HuH-7.5 (cell line): Measurements from ENCODE around the gene AMBRA1.
A peak's percentile ranks its signal among the peaks of the same experiment; 100 is the strongest.
"Not testable (repeated sequence)": the region's sequence is repeated elsewhere in the genome, so short reads cannot be mapped to it uniquely, and the experiment has no call there.

ENCODE experiments used
- DNase-seq: peaks from one replicate; pipeline ENCODE4 v3.0.0; 2011; ENCODE audit warnings: low spot score

AMBRA1 gene

DNA sequence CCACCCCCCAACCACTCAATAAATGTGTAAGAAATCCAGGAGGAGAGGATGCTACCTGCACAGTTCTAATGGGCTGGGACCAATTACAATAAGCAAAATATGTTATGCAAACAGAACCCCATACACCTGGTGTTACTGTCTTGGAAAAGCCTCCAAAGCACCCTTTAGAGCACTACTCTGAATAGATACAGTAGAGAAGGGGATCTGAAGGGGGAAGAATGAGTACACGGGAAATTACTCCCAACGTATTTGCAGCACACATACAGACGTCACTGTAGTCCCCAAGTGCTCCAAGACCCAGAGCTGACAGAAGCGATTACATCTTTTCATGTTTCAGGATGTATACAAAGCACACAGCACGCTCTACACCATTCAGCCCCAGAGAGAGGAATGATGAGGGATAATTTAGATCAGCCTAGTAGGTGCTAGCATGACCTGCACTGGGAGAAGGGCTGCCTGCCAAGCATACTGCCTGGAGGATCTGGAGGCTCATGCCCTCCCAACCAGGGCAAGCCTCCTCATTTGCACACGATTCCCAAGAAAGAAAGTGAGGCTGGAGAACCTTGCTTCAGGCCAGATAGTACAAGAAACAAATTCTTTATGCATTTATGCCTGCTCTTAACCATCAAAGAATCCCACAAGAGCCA, 63.8 kb downstream of the AMBRA1 start:
- DNase-seq = no peak

DNA sequence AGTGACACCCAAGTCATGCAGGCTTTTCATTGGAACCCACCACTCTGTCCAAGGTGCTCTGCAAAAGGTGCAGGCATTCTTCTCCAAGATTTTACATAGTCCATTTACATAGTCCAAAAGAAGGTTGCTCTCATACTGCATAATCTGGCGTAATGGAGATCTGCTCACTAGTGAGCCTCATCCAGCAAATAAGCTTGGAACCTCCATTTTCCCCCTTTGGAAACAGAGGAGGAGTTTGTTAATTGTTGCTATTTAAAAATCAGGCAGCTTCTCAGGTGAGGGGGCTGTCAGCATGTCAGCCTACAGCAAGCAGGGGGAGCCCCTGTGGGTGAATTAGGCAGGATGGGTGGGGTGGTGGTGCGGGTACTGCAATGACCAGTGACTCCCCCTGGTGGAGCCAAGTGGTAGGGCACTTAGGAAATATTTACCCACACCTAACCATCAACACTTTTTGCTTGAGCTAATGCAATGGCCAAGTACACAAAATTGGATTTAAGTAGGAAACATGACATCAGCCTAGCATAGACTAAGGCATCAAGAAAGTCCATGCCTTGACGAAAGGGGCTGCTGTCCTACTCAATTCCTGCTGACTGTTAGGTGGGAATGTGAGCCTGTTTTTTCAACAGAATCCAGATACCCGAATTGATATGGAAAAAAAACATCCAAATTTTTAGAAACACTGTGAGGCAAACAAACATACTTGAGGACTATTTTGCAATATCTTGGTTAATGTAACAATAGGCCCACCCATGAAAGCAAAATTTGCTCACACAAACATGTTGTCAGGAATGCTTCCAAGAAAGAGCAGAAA, 64.5 kb downstream of the AMBRA1 start:
- DNase-seq = peak; percentile 65

DNA sequence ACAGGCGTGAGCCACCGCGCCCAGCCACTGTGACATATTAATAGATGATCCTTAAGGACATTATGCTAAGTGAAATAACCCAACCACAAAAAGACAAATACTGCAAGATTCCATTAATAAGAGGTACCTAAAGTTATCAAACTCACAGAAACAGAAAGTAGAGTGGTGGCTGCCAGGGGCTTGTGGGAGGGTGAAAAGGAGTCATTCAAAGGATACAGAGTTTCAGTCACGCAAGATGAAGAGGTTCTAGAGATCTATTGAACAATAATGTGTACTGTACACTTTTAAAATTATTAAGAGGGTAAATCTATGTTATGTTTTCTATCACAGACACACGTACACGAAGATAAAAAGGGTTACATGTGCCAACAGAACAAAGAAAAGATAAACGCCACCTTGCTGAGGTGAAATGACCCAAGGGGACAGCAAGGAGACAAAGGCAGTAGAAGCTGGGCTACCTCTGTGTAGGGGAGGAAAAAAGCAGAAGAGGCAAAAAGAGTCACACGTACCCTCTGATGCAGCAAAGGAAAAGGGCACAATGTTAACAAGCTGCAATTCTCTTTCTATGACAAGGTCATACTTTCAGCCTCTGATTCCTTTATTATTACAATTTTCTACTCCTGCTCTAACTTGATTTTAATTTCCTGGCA, 65.3 kb downstream of the AMBRA1 start:
- DNase-seq = no peak

DNA sequence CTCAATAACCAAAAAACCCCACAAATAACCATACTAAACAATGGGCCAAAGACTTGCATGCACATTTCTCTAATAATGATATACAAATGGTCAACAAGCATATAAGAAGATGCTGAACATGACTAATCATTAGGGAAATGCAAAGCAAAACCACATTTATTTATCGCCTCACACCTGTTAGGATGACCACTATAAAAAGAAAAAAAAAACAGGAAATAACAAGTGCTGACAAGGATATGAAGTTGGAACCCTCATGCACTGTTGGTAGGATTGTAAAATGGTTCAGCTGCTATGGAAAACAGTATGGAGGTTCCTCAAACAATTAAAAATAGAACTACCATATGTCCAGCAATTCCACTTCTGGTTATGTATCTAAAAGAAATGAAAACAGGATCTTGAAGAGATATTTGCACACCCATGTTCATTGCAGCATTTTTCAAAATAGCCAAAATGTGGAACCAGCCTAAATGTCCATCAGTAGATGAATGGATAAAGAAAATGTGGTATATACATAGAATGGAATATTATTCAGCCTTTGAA, 66.2 kb downstream of the AMBRA1 start:
- DNase-seq = no peak

DNA sequence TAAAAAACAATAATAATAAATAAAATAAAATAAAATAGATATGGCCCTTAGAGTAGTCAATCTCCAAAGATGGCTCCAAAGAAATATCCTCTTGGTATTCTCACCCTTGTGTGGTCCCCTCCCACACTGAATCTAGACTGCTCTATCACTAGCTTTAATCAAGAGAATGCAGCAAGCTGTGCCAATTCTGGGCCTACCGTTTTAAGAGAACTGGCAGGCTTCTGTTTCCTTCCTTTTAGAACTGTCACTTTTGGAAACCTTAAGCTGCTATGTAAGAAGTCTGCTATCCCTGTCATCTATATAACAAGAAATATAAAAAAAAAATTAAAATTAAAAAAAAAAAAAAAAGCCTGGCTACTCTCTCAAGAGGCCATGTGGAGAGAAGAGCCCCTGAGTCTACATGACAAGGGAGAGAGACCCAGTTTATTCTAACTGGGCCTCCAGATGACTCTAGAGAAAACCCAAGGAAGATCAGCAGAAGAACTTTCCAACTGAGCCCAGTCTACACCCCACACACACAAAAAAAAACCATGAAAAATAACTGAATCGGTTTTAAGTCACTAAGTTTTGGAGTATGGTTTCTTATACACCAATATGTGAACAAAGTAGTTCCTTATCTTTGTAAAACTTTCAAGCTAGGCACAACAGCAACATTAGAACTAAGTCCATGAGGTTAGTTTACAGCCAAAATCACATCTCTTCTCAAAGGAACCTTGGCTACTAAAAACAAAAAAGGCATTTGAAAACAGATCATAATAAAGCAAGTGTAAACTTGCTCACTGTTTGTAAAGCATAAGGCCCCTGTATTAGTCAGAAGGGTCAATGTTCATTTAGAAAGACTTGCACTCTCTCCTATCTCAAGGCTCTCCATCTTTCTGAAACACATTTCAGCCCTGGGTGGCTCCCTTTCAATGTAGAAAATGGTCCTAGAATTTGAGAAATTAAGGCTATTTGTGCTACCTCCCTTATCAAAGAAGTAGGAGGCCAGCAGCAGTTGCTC, 67.3 kb downstream of the AMBRA1 start:
- no peak for DNase-seq

DNA sequence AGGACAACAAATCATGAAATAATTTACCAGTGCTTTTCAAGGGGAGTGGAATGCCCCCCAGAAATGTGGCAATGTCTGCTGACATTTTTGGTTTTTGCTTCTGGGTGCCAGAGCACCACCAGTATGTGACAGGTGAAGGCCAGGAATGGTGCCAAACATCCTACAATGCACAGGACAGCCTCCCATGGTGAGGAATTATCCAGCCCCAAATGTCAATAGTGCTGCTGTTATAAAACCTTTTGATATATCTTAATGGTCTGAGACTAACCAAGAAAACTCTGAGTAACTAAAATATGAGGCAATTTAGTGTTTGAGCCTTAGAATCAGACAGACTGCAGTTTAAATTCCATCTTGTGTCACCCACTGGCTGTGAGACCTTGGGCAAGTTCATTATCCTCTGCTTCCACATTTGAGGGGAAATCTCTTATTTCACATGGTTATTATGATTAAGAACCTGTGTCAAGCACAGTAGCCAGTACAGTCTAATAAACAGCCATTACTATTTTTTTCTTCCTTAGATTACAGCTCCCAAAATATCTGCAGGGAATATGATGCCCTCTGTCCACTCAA, 69.5 kb downstream of the AMBRA1 start:
- DNase-seq = no peak

DNA sequence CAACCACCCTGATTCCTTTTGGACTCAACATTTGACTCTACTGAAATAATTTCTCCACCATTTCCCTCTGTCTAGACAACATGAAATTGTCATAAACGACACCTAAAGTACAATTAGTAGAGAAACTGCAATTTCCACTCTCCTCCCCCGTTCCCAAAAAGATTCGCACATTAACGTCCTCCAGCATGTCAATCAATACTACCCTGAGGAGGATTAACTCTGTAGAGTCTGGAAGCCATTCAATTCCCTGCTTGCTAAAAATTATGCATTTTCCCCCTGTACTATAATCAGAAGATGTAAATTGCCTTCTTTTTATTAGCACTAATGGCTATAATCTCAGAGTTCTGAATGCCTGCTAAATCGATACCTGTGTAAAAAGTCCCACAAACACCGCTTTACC, 70.5 kb downstream of the AMBRA1 start:
- DNase-seq = no peak

DNA sequence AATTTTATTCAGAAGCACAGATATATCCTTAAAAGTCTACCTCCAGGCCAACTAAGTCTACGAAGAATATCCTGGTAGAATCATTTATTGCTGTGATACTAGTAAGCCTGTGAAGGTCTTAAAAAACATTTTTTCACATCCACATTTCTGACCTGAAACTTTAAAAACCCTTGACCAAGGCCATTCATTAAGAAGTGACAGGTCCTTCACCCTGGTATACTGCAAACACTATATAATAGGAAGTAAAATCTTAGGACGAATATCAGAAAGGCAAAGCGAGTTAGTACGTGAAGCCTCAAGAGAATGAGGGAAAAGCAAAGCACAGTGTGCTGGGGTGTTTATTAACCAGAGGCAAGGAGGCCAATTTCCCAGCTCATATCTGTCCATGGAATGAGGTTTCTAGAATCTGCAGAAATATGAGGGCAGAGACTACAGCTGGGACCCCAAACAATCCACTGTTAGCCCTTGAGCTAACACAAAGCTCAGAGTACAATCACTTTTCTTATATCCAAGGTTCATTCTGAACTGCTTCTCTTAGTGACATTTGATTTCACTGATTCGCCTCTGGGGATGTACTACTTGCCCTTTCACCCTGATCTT, 71.0 kb downstream of the AMBRA1 start:
- DNase-seq = no peak

DNA sequence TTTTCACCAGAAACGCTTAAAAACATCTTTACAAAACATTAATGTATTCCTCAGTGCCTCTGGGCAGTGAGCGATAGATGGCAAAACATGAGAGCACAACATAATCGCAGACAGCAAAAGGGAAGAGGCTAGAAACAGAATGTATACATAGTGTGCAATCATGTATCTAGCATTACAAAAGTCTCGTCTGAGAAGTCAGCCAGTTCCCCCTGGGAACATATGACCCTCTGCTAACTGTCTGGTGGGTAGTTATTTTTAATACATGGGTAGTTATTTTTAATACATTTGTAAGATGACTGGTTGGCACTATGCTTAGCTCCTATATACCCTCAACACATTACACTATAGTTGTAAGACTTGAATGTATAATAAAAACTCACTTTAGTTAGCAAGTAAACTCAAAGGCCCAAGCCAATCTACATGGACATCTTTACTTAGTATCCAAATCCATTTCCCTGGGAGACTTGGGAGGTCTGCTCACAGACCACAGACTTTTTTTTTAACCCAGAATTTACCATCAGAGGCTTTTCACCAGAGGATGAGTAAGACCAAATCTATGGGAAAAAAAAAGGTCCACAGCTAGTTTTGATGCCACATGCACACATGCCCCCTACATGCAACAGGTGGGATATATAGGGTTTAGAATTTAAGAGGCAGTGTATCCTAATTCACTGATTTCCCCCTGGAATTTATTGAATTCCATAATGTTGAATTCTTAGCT, 71.7 kb downstream of the AMBRA1 start:
- DNase-seq = no peak

DNA sequence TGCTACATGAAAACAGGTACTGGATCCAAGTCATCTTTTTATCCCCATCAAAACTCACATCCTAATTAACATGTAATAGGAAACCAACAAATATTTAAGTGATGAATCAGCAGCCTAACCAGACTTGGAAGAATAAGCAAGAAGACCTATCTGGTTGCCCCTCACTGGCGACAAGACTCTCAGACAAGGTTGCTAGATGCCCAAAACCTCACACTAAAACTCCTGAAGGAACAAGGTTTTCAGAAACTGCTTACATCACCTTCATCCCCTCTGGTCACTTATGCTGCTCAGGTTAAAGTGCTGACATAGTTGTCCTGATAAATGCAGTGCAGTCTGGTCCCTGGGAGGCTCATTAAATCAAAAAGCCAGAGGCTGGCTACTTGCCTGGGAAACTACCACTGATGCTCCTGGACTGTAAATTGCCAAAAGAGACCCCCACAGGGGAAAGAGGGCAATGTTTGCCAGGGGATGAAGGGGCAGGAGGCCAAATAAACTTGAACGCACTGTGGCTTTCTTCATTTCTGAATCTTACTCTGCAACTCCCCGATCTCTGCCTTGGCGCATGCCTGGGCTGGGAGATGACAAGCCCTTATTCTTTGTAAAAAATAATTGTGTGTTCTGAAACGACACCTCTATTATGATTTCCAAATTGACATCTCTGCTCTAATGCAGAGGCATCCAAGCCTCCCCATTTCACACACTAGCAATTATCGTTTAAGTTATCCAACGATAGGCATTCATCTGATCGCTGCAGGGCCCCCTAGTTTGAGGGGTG, 72.7 kb downstream of the AMBRA1 start:
- no peak for DNase-seq

DNA sequence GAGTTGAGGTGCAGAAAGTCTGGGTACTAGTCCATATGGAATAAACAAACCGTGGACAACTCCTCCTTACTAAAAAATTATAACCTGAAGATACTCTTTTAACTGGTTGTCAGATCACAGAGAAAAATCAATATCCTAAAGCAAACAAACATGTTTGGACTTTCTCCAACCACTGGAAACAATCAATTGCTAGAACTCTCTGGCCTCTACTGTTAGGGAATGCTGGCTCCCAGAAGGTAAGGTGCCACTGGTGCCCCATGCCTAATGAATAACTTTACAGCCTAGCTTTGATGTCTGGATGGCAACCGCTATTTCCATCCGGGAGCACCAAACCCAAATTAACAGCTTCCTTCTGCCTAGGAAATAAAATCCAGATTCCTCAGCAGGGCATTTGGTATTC, 74.5 kb downstream of the AMBRA1 start:
- DNase-seq = peak; percentile 25

DNA sequence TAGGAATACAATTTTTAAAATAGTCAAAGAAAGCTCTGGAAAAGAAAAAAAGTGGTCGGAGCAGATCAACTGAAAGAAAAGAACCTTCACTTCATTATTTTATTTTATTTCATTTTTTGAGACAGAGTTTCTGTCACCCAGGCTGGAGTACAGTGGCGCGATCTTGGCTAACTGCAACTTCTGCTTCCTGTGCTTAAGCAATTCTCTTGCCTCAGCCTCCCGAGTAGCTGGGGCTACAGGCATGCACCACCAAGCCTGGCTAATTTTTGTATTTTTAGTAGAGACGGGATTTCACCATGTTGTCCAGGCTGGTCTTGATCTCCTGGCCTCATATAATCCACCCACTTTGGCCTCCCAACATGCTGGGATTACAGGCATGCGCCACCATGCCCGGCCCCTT, 74.9 kb downstream of the AMBRA1 start:
- not testable (repeated sequence) for DNase-seq

DNA sequence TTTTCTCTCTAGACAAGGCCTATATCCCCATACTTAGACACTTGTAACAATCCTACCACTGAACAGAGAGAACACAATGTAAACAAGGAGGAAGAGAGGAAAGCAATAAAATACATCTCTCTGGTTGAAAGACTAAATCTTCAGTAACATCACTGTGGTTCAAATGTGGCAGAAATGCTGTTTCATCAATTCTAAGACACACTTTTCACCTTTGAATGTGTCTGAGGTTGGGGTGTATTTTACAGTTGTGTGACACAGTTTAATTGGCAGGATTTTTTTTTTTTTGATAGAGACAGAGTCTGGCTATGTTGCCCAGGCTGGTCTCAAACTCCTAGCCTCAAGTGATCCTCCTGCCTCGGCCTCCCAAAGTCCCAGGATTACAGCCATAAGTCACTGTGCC, 79.5 kb downstream of the AMBRA1 start:
- DNase-seq = no peak

DNA sequence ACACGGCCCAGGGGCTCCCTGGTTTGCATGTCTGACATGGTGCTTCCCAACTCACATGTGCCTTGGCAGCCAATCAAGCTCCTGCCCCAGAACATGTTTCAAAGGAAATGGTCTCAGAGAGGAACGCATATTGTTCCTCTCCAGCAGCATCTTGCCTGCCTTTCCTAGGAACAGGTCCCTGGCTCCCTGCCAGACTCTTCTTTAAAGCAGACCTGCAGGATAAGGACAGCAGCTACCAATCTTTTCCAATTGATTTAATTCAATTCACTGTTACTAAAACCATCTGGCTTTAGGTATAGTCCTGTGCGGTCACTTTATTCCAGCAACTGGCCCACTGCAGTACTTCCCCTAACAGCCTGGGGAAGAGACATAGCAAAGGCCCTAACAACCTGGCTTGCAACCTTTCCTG, 79.9 kb downstream of the AMBRA1 start:
- no peak for DNase-seq

DNA sequence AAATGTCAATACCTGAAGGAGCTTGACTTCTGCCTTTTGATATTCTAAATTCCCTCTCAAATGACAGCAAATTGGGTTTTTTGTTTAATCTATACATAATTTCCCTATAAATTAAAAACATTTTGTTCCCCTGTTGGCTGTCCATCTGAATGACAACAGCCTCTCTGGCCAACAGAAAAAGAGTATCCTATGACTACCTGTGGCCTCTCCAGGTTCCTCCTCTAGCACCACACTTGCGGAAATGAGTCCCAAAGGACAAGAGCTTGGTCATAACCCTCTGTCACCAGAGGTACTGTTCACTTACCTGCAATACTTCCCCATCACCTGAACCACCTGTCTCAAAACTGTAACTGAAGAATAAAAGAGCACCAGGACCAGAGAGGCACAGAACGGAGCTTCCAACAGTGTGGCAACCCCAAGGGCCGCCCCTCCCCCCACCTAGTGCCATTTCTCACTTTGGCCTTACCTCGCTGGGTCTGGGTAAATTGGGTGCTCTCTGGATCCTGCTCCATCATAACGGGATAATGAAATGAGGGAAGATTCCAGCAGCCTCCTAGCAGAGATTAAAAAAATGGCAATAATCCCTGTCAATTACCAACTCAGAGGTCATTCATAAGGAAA, 81.5 kb downstream of the AMBRA1 start:
- no peak for DNase-seq

DNA sequence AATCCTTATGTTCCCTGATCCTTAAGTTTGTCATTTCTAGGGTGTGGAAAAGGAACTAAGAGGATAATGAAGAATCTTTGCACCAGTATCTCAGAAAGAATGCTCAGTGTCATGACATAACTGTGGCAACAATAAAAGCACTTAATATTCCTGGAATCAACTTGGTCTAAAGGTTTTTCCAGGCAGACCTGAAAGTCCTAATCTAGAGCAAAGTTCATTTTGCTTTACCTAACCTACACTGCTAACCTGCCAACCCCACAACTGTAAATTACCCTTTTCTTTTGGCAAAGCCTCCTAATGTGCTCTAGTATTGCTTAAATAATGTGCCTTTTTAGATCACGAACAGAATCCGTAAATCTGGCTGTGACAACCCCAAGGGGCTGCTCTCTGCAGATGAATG, 82.5 kb downstream of the AMBRA1 start:
- DNase-seq = no peak

DNA sequence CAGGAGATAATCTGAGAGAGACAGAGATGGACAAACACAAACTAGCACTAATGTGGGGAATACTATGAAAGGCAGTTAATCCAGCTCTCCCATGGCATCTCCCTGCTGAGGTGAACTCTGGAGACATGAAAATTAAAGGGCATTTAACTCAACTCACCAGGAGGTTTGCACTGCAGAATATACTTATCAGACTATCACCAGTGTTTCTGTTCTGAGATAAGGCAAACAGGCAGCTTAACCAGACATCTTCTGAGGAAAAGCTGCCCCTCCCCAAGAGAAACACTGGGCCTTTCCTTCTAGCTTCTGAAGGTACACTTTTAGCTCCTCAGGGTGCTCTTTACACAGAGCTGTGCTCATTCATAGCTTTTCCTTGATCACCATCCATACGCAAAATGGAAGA, 85.5 kb downstream of the AMBRA1 start:
- DNase-seq = no peak

DNA sequence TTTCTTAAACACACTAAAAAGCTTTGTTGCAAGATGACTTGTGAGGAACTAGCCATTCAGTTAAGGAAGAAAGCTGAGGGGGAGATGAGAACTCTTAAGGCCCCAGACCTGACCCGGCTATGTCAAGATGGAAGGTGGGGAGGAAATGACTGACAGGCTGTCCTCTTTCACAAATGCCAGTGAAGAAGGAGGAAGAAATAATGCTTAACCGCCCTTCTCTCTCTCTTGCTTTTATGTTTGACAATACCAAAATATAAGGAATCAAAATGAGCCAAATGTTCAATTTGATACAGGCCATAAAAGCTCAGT, 87.4 kb downstream of the AMBRA1 start:
- DNase-seq = no peak
